Fibroblast of villous mesenchyme (primary cell): ENCODE data around the gene ZNF700. TPM values are rescaled to one million over a fixed set of nuclear protein-coding genes. Genes with fewer than 3 reads are reported as not detected.
"Not testable (repeated sequence)": the region's sequence is repeated elsewhere in the genome, so short reads cannot be mapped to it uniquely, and the experiment has no call there.

Experiments
- DNase-seq: peaks from one replicate; pipeline ENCODE4 v3.0.0-alpha.2; 2010; ENCODE audit warnings: low read depth
- H3K4me3 ChIP-seq: 2 replicates; pipeline ENCODE4 v1.5.1; 2011; ENCODE audit warnings: low read depth, mild to moderate bottlenecking, low read length
- CTCF ChIP-seq: IDR thresholded peaks from 2 replicates; pipeline ENCODE4 v1.5.1; 2012; ENCODE audit warnings: low read depth, mild to moderate bottlenecking, low read length; ENCODE audit not compliant: insufficient read depth
- total RNA-seq: library from RNA; depleted of rRNA; stranded (reverse); fragments of >200 nt; gene quantifications from 2 replicates; pipeline ENCODE4 v1.2.3, GENCODE V29; 2012

ZNF700 gene
- total RNA-seq: 6.9 and 7.7 TPM in 2 replicates

- peak within 1 kb of the TSS; percentile 95 for H3K4me3 ChIP-seq
- no peak for TF ChIP-seq CTCF
- DNase-seq: peak; percentile 90
Observed at GRCh38 chr19:11924886-11925650, at the start of gene ZNF700. Gene ZNF700, plus strand, starts transcription at chr19:11925107. Its CDS starts 104 bp downstream, at chr19:11925211.

- DNase-seq, H3K4me3 ChIP-seq: not testable (repeated sequence)
- peak; percentile 23 for TF ChIP-seq CTCF
Observed at GRCh38 chr19:11879687-11880266, 45.1 kb upstream of the ZNF700 start.

GRCh38 chr19:11880598-11880997 lies 44.3 kb upstream of the ZNF700 start:
- H3K4me3 ChIP-seq: no peak overlapping the region
- DNase-seq: no peak
- no peak for TF ChIP-seq CTCF

- no peak overlapping the region for H3K4me3 ChIP-seq
- peak; percentile 85 for TF ChIP-seq CTCF
- peak; percentile 52 for DNase-seq
Observed at GRCh38 chr19:11881151-11881800, 43.6 kb upstream of the ZNF700 start.

GRCh38 chr19:11882606-11883005 lies 42.3 kb upstream of the ZNF700 start:
- DNase-seq: no peak
- TF ChIP-seq CTCF: no peak
- no peak overlapping the region for H3K4me3 ChIP-seq

- no peak for DNase-seq
- peak overlapping the region; percentile 78 for H3K4me3 ChIP-seq
- TF ChIP-seq CTCF: no peak
Observed at GRCh38 chr19:11887234-11887610, 37.7 kb upstream of the ZNF700 start.
